ENCODE data around the gene GABARAPL2.

- TF ChIP-seq EZH2phosphoT487 (IDR thresholded peaks at IDR 0.05; ENCODE audit: low read depth, severe bottlenecking, unreplicated experiment) (no peak), EZH2 (IDR thresholded peaks at IDR 0.05; ENCODE audit: borderline replicate concordance) (no peak)
- TF ChIP-seq, protein P1, sequence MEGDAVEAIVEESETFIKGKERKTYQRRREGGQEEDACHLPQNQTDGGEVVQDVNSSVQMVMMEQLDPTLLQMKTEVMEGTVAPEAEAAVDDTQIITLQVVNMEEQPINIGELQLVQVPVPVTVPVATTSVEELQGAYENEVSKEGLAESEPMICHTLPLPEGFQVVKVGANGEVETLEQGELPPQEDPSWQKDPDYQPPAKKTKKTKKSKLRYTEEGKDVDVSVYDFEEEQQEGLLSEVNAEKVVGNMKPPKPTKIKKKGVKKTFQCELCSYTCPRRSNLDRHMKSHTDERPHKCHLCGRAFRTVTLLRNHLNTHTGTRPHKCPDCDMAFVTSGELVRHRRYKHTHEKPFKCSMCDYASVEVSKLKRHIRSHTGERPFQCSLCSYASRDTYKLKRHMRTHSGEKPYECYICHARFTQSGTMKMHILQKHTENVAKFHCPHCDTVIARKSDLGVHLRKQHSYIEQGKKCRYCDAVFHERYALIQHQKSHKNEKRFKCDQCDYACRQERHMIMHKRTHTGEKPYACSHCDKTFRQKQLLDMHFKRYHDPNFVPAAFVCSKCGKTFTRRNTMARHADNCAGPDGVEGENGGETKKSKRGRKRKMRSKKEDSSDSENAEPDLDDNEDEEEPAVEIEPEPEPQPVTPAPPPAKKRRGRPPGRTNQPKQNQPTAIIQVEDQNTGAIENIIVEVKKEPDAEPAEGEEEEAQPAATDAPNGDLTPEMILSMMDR (IDR thresholded peaks at IDR 0.05; ENCODE audit: poor library complexity), result no peak
Measured at GRCh38 chr16:75556431-75556950, 9.7 kb upstream of the GABARAPL2 start.
